Measurements from ENCODE around the gene CMTM8. TPM values are rescaled to one million over a fixed set of nuclear protein-coding genes. Genes with fewer than 3 reads are reported as not detected.

CMTM8 gene
- total RNA-seq, 2 donors from 2014 or later: 11.7 to 14.2 TPM

- no peaks in the 10 kb centered on the region for H3K27me3 ChIP-seq
- intact Hi-C loops (cut with DNase I): loop anchor here (5.0 to 10.0 kb wide), 2 partner anchors 91 to 218 kb away; no protein-coding TSS in a partner anchor
- no peak for DNase-seq
- H3K9ac ChIP-seq (ENCODE audit: low read depth in 2 of 2, low read length in 2 of 2): no peak overlapping the region
- no peak overlapping the region for H3K27ac ChIP-seq
- H3K9me3 ChIP-seq: no peaks in the 10 kb centered on the region
- no peak overlapping the region for H3K4me3 ChIP-seq
- no peaks in the 10 kb centered on the region for H3K4me1 ChIP-seq
- H3K36me3 ChIP-seq: no peaks in the 10 kb centered on the region
- no peak for TF ChIP-seq CTCF (IDR thresholded peaks at IDR 0.05)
These were observed 157.0 kb downstream of the CMTM8 start for GRCh38 chr3:32395496-32395895.

DNA sequence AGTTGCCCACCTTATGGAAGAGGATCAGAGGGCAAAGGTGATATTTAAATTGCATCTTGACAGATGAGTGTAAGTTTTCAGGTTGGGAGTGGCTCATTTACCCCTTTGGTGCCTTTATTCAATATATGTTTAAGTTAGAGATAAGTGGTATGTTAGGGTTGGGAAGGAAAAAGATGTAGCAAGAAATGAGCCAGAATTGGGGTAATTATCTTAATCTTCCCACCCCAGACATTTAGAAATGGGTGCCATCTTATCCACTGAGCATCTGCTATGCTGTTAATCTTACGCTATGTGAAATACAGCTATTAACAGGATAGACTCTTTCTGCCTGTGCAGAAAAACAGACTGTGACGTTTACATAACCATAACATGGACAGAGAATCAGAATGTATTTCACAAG, 159.5 kb downstream of the CMTM8 start:
- Histone ChIP-seq H3K4me3 (no peak overlapping the region), H3K9ac (ENCODE audit: low read depth in 2 of 2, low read length in 2 of 2) (no peak overlapping the region), H3K27me3 (no peaks in the 10 kb centered on the region), H3K36me3 (no peaks in the 10 kb centered on the region), H3K27ac (no peak overlapping the region), H3K9me3 (no peaks in the 10 kb centered on the region), H3K4me1 (no peaks in the 10 kb centered on the region)
- DNase-seq: no peak
- no peak for TF ChIP-seq CTCF (IDR thresholded peaks at IDR 0.05)
- intact Hi-C loops (cut with DNase I): loop anchor here (5.0 to 10.0 kb wide), 2 partner anchors 93 to 221 kb away; no protein-coding TSS in a partner anchor

GRCh38 chr3:32398531-32398930, 160.1 kb downstream of the CMTM8 start:
- DNase-seq: no peak
- no peak overlapping the region for H3K4me3 ChIP-seq
- H3K4me1 ChIP-seq: no peaks in the 10 kb centered on the region
- intact Hi-C loops (cut with DNase I): loop anchor here (5.0 to 10.0 kb wide), 2 partner anchors 94 to 221 kb away; no protein-coding TSS in a partner anchor
- H3K27ac ChIP-seq: no peak overlapping the region
- H3K9ac ChIP-seq (ENCODE audit: low read depth in 2 of 2, low read length in 2 of 2): no peak overlapping the region
- H3K27me3 ChIP-seq: no peaks in the 10 kb centered on the region
- no peaks in the 10 kb centered on the region for H3K9me3 ChIP-seq
- no peaks in the 10 kb centered on the region for H3K36me3 ChIP-seq
- no peak for TF ChIP-seq CTCF (IDR thresholded peaks at IDR 0.05)

DNA sequence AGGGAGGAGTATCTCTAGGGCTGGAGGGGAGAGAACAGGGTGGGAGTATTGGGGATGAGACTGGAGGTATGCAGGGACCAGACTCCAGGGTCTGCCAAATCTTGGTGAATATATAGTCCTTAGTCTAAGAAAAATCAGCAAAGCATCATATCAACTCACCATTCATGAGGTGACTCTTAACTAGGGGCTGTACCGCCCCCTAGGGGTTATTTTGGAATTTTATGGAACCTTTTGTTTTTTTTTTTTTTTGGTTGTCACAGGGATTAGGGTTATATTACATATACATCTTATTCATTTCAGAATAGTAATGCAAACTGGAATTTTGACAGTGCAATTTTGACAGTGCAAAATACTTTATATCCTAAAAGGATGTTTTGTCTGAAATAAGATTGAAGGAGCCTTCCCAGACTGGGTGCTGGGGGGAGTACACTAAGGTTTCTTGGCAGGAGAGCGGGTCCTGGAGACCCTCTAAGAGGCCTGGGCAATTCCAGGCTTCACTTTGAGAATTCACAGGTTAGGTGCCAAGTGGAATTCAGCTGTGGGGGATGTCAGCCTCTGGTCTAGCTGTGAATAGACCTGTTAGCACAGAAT, 160.6 kb downstream of the CMTM8 start:
- H3K4me1 ChIP-seq: no peaks in the 10 kb centered on the region
- H3K27ac ChIP-seq: no peak overlapping the region

GRCh38 chr3:32401126-32401525, 162.6 kb downstream of the CMTM8 start:
- no peaks in the 10 kb centered on the region for H3K27me3 ChIP-seq
- H3K36me3 ChIP-seq: no peaks in the 10 kb centered on the region
- peak overlapping the region; percentile 78 for H3K27ac ChIP-seq
- intact Hi-C loops (cut with DNase I): no loop called here
- H3K4me3 ChIP-seq: peak overlapping the region; percentile 44
- no peak for TF ChIP-seq CTCF (IDR thresholded peaks at IDR 0.05)
- H3K9ac ChIP-seq (ENCODE audit: low read depth in 2 of 2, low read length in 2 of 2): peak overlapping the region; percentile 75 to 76
- H3K4me1 ChIP-seq: no peaks in the 10 kb centered on the region
- DNase-seq: peak; percentile 26
- H3K9me3 ChIP-seq: no peaks in the 10 kb centered on the region

More for the DNA sequence above, 160.6 kb downstream of the CMTM8 start:
- intact Hi-C loops (cut with DNase I): loop anchor here (5.0 to 10.0 kb wide), 2 partner anchors 94 to 222 kb away; no protein-coding TSS in a partner anchor
- Histone ChIP-seq H3K9me3 (no peaks in the 10 kb centered on the region), H3K4me3 (no peak overlapping the region), H3K36me3 (no peaks in the 10 kb centered on the region), H3K9ac (ENCODE audit: low read depth in 2 of 2, low read length in 2 of 2) (no peak overlapping the region), H3K27me3 (no peaks in the 10 kb centered on the region)
- TF ChIP-seq CTCF (IDR thresholded peaks at IDR 0.05): peak; percentile 40
- peak; percentile 58 for DNase-seq

Data from colonic mucosa (tissue), 4 donors.